HCT116 (cell line): ENCODE data around the gene CHN1. TPM values are rescaled to one million over a fixed set of nuclear protein-coding genes. Genes with fewer than 3 reads are reported as not detected.

Source experiments
- ATAC-seq: fragments of 200-7000 bp; cut with Tn5 transposase; 2 replicates; pipeline ENCODE4 v1.9.1; 2020; ENCODE audit warnings: mild to moderate bottlenecking, moderate library complexity
- BruUV-seq: library from RNA; stranded (reverse); fragments of 400-500 nt; replicated peaks from 2 replicates; lab custom pipeline; 2021; lab: Mats Ljungman, UMichigan
- CTCF ChIA-PET: fragments of 300-600 bp; sonication (Branson Sonifier 250); formaldehyde crosslinking; loops from one replicate; lab custom pipeline; 2021; ENCODE audit warnings: antibody characterized with exemption; lab: Charles Lee
- POLR2A ChIA-PET: fragments of 300-600, 350-600 bp; sonication (Branson Sonifier 250); formaldehyde crosslinking; loops from one replicate; lab custom pipeline; 2021; ENCODE audit warnings: antibody characterized with exemption; lab: Charles Lee
- RAD21 ChIA-PET, 2 experiments: fragments of 300-600 bp; sonication (Branson Sonifier 250); formaldehyde crosslinking; loops; one replicate each; lab custom pipeline; 2023; ENCODE audit warnings: low total read pairs in 2 of 2; ENCODE audit not compliant: uncharacterized antibody in 2 of 2, unreplicated experiment in 2 of 2, low non-redundant PET in 1 of 2; lab: Charles Lee
- DNase-seq: peaks from one replicate; pipeline ENCODE4 v3.0.0-alpha.2; 2010; ENCODE audit warnings: low read depth, low spot score
- H2AFZ ChIP-seq: fragments of 200-600 bp; shearing (Covaris generic), sonication (generic); 2 replicates; pipeline ENCODE4 v1.6.1; 2017; ENCODE audit warnings: low read depth, mixed run types, mixed read lengths, antibody characterized with exemption, low read length; ENCODE audit not compliant: poor library complexity, severe bottlenecking
- H3K27ac ChIP-seq: 2 replicates; pipeline ENCODE4 v1.5.1; 2012; ENCODE audit warnings: low read depth, low read length
- H3K27me3 ChIP-seq: fragments of 200-600 bp; sonication (generic); 2 replicates; pipeline ENCODE4 v1.6.1; 2016; ENCODE audit warnings: mixed run types, low read length, mixed read lengths; ENCODE audit not compliant: insufficient read depth
- H3K36me3 ChIP-seq, 2 experiments: fragments of 200-500 bp in 1 of 2; fragments of 200-600 bp in 1 of 2; sonication (Bioruptor generic) in 1 of 2; sonication (generic) in 1 of 2; 2 replicates each; pipeline versions ENCODE4 v1.5.1 to v1.6.1; 2014 to 2016; ENCODE audit warnings: low read length in 2 of 2, inconsistent platforms in 1 of 2, mixed read lengths in 1 of 2, mixed run types in 1 of 2; ENCODE audit not compliant: insufficient read depth in 2 of 2, control insufficient read depth in 1 of 2
- H3K4me1 ChIP-seq, 2 experiments: fragments of 200-600 bp in 1 of 2; sonication (generic) in 1 of 2; 2 replicates each; pipeline versions ENCODE4 v1.5.1 to v1.6.1; 2012 to 2017; ENCODE audit warnings: low read length in 2 of 2, inconsistent platforms in 1 of 2, mild to moderate bottlenecking in 1 of 2, mixed read lengths in 1 of 2, mixed run types in 1 of 2, moderate library complexity in 1 of 2; ENCODE audit not compliant: insufficient read depth in 2 of 2, control insufficient read depth in 1 of 2
- H3K4me2 ChIP-seq: fragments of 200-600 bp; sonication (generic); 2 replicates; pipeline ENCODE4 v1.6.1; 2017; ENCODE audit warnings: mixed run types, low read length, mixed read lengths
- H3K4me3 ChIP-seq, 2 experiments: fragments of 200-600 bp in 1 of 2; sonication (generic) in 1 of 2; replicated peaks in 1 of 2; 2 replicates each; pipeline ENCODE4 v1.5.1; 2011 to 2016; ENCODE audit warnings: low read length in 2 of 2, control low read depth in 1 of 2, low read depth in 1 of 2, mild to moderate bottlenecking in 1 of 2, mixed read lengths in 1 of 2, mixed run types in 1 of 2
- H3K79me2 ChIP-seq: fragments of 200-600 bp; sonication (generic); 2 replicates; pipeline ENCODE4 v1.6.1; 2017; ENCODE audit warnings: mild to moderate bottlenecking, mixed run types, low read length, moderate library complexity, mixed read lengths; ENCODE audit not compliant: insufficient read depth
- H3K9ac ChIP-seq: fragments of 200-600 bp; sonication (generic); 2 replicates; pipeline ENCODE4 v1.6.1; 2016; ENCODE audit warnings: low read length, mixed read lengths
- H3K9me2 ChIP-seq: fragments of 200-600 bp; sonication (generic), shearing (Covaris generic); 2 replicates; pipeline ENCODE4 v1.6.1; 2017; ENCODE audit warnings: mixed run types, mild to moderate bottlenecking, moderate library complexity; ENCODE audit not compliant: insufficient read depth
- H3K9me3 ChIP-seq, 2 experiments: fragments of 200-500 bp in 1 of 2; fragments of 200-600 bp in 1 of 2; sonication (Bioruptor generic) in 1 of 2; sonication (generic) in 1 of 2; 2 replicates each; pipeline ENCODE4 v1.6.1; 2014 to 2017; ENCODE audit warnings: low read length in 2 of 2, mixed read lengths in 2 of 2, inconsistent platforms in 1 of 2, low read depth in 1 of 2, mild to moderate bottlenecking in 1 of 2, mixed run types in 1 of 2, moderate library complexity in 1 of 2; ENCODE audit not compliant: control insufficient read depth in 1 of 2, insufficient read depth in 1 of 2
- H4K20me1 ChIP-seq: fragments of 200-600 bp; sonication (generic), shearing (Covaris generic); 2 replicates; pipeline ENCODE4 v1.6.1; 2017; ENCODE audit warnings: mixed run types, mild to moderate bottlenecking, moderate library complexity; ENCODE audit not compliant: insufficient read depth
- ATF3 ChIP-seq: IDR thresholded peaks from 2 replicates; pipeline ENCODE4 v1.6.1; 2012
- CBX3 ChIP-seq: IDR thresholded peaks from 2 replicates; pipeline ENCODE4 v1.6.1; 2012; ENCODE audit warnings: low read depth
- CEBPB ChIP-seq: IDR thresholded peaks from 2 replicates; pipeline ENCODE4 v1.6.1; 2012; ENCODE audit warnings: low read depth
- CTCF ChIP-seq, 3 experiments: fragments of 200-600 bp in 1 of 3; sonication (generic) in 1 of 3; IDR thresholded peaks in 2 of 3; conservative IDR thresholded peaks in 1 of 3; 2 replicates each; pipeline ENCODE4 v1.5.1; 2012 to 2017; ENCODE audit warnings: low read depth in 2 of 3, low read length in 2 of 3, antibody characterized with exemption in 1 of 3, borderline replicate concordance in 1 of 3, control low read depth in 1 of 3, mild to moderate bottlenecking in 1 of 3, mixed read lengths in 1 of 3, mixed run types in 1 of 3, moderate library complexity in 1 of 3; ENCODE audit not compliant: insufficient read depth in 1 of 3
- EGR1 ChIP-seq: IDR thresholded peaks from 2 replicates; pipeline ENCODE4 v1.6.1; 2012; ENCODE audit warnings: low read depth
- ELF1 ChIP-seq: IDR thresholded peaks from 2 replicates; pipeline ENCODE4 v1.6.1; 2012; ENCODE audit warnings: low read depth, borderline replicate concordance
- EZH2 ChIP-seq: fragments of 200-600 bp; sonication (generic); IDR thresholded peaks from 2 replicates; pipeline ENCODE4 v1.6.1; 2017; ENCODE audit warnings: antibody characterized with exemption, mixed run types
- FOSL1 ChIP-seq: IDR thresholded peaks from 2 replicates; pipeline ENCODE4 v1.6.1; 2012; ENCODE audit warnings: low read depth
- MAX ChIP-seq: IDR thresholded peaks from 2 replicates; pipeline ENCODE4 v1.6.1; 2012
- POLR2A ChIP-seq: IDR thresholded peaks from 2 replicates; pipeline ENCODE4 v1.7.0; 2011; ENCODE audit warnings: borderline replicate concordance; ENCODE audit not compliant: insufficient read depth, insufficient read length; ENCODE audit errors: extremely low read depth
- POLR2AphosphoS5 ChIP-seq: IDR thresholded peaks from 2 replicates; pipeline ENCODE4 v1.6.1; 2011; ENCODE audit warnings: mild to moderate bottlenecking, low read depth, low read length, moderate library complexity
- RAD21 ChIP-seq: IDR thresholded peaks from 2 replicates; pipeline ENCODE4 v1.6.1; 2012; ENCODE audit warnings: low read depth, mild to moderate bottlenecking
- REST ChIP-seq: IDR thresholded peaks from 2 replicates; pipeline ENCODE4 v1.6.1; 2012; ENCODE audit warnings: low read depth
- SIN3A ChIP-seq: IDR thresholded peaks from 2 replicates; pipeline ENCODE4 v1.6.1; 2012; ENCODE audit warnings: low read depth
- SP1 ChIP-seq: IDR thresholded peaks from 2 replicates; pipeline ENCODE4 v1.6.1; 2012; ENCODE audit warnings: low read depth
- SRF ChIP-seq: IDR thresholded peaks from 2 replicates; pipeline ENCODE4 v1.6.1; 2012; ENCODE audit warnings: low read depth
- TCF7L2 ChIP-seq: IDR thresholded peaks from 2 replicates; pipeline ENCODE4 v1.7.0; 2011; ENCODE audit warnings: borderline replicate concordance, inconsistent platforms; ENCODE audit not compliant: insufficient read depth, insufficient read length; ENCODE audit errors: extremely low read depth
- YY1 ChIP-seq: IDR thresholded peaks from 2 replicates; pipeline ENCODE4 v1.6.1; 2011; ENCODE audit warnings: low read length, low read depth, moderate library complexity, mild to moderate bottlenecking; ENCODE audit not compliant: insufficient replicate concordance; ENCODE audit errors: extremely low read depth
- ZBTB33 ChIP-seq: IDR thresholded peaks from 2 replicates; pipeline ENCODE4 v1.6.1; 2011; ENCODE audit warnings: mild to moderate bottlenecking, low read length, moderate library complexity; ENCODE audit not compliant: insufficient replicate concordance; ENCODE audit errors: extremely low read depth
- ZFX ChIP-seq: fragments of 450-650 bp; IDR thresholded peaks from 2 replicates; pipeline ENCODE4 v1.6.1; 2017
- intact Hi-C: fragments of 100-400 bp; cut with micrococcal nuclease; formaldehyde crosslinking; loops from 2 replicates; pipeline ENCODE4 v1.10.0; 2022
- total RNA-seq: library from RNA; stranded (reverse); gene quantifications from one replicate; pipeline ENCODE4 v1.2.1, GENCODE V29; 2021; ENCODE audit not compliant: unreplicated experiment

CHN1 gene
- total RNA-seq, 1 experiment from 2014 or later, result 3.6 TPM

- DNase-seq (no peak), ATAC-seq (no peak)
- no TSS peak for BruUV-seq
- Histone ChIP-seq H3K79me2 (no peaks in the 10 kb centered on the region), H3K36me3 (no peaks in the 10 kb centered on the region), H3K4me3 (no peak overlapping the region), H3K9me3 (no peaks in the 10 kb centered on the region), H3K4me1 (peaks cover 10 to 14% of the 10 kb centered on the region in 2 experiments; a peak in 3 of 4 replicates), H3K9ac (no peak overlapping the region), H3K4me2 (no peak overlapping the region), H3K27me3 (no peaks in the 10 kb centered on the region), H3K27ac (no peak overlapping the region), H3K9me2 (no peaks in the 10 kb centered on the region), H2AFZ (no peak overlapping the region), H4K20me1 (no peaks in the 10 kb centered on the region)
- RAD21 ChIA-PET, result no interaction called here
- intact Hi-C loops, result no loop called here
- CTCF ChIA-PET, result no interaction called here
- TF ChIP-seq POLR2AphosphoS5 (no peak), EZH2 (no peak), YY1 (no peak), POLR2A (no peak), ATF3 (no peak), CTCF (IDR thresholded peaks at IDR 0.05 in 2 of 3, conservative IDR thresholded peaks at IDR 0.05 in 1 of 3; ENCODE audit: borderline replicate concordance in 1 of 3, insufficient read depth in 1 of 3, low read depth in 2 of 3, low read length in 2 of 3) (no peak), ZFX (no peak), REST (no peak), ELF1 (no peak), EGR1 (no peak), SRF (no peak), RAD21 (no peak), TCF7L2 (no peak), ZBTB33 (no peak), SP1 (no peak), CBX3 (no peak), CEBPB (no peak), SIN3A (no peak), MAX (no peak), FOSL1 (no peak)
- POLR2A ChIA-PET, result no interaction called here
Observed at GRCh38 chr2:174784909-174785308, 220.3 kb downstream of the CHN1 start.
